ENCODE data around the gene TFPT.

The TFPT gene

DNA sequence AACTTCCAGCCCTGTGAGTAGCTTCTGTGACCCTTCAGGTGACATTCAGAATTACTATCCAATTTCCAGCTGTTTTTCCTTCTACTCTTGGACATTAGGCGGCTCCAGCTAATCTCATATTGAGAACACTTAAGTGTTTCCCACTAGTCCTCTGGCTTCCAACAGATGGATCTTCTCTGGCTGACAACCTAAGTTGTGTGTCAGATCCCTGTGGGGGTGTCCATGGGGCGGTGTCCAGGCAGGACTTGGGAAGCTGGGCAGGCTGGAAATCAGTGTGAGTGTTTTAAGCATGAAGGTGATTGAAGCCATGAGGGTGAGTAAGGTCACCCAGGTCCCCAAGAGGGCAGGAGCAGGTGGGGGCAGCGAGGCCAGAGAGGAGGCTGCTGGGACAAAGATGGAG lies 32.2 kb upstream of the TFPT start:
- DNase-seq = no peak

- no peak for DNase-seq
Measured at GRCh38 chr19:54145541-54146158, 30.2 kb upstream of the TFPT start.

DNA sequence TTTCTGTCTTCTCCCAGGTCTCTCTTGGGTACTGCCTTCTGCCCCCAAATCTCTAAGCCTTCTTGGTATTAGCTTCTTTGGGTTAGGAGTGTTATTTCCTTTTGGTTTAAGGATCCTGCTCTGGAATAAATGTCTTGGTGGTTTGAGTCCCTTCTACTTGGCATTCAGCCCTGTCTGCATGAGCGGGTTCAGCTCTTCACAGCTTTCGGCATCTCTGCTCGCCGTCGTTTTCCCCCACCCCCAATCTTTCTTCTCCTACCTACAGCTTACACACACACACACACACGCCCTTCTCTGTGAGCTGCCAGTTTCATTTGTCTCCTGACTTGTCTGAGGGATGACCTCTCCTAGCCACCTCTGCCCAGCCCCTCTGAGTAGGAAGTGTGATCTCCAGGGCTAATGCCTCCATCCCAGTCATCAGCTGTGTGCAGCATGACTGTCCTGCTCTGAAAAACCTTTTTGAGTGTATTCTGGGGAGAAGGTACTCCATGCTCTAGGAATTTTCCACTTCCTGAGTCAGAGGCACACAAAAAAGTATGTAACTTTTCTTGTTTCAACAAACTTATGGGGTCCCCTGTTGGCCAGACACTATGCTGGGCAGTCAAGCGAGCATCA lies 26.8 kb upstream of the TFPT start:
- no peak for DNase-seq

DNA sequence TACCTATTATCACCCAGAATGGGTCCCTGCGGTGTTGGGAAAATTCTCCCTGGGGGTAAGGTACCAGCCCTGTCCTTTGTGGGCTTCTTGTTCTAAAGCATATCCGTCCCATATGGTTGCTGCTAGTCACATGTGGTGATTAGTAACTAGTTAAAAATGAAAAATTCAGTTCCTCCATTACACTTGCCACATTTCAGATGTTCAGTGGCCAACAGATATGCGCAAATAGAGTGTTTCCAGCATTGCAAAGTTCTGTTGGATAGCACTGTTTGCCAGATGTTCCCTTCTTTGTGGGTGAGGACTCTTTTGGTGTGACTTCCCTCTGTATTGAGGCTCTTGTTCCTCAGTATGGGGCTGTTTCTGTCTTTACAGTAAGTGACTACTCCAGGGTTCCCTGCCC lies 25.9 kb upstream of the TFPT start:
- no peak for DNase-seq

GRCh38 chr19:54138489-54139256 lies 23.2 kb upstream of the TFPT start:
- no peak for DNase-seq

DNA sequence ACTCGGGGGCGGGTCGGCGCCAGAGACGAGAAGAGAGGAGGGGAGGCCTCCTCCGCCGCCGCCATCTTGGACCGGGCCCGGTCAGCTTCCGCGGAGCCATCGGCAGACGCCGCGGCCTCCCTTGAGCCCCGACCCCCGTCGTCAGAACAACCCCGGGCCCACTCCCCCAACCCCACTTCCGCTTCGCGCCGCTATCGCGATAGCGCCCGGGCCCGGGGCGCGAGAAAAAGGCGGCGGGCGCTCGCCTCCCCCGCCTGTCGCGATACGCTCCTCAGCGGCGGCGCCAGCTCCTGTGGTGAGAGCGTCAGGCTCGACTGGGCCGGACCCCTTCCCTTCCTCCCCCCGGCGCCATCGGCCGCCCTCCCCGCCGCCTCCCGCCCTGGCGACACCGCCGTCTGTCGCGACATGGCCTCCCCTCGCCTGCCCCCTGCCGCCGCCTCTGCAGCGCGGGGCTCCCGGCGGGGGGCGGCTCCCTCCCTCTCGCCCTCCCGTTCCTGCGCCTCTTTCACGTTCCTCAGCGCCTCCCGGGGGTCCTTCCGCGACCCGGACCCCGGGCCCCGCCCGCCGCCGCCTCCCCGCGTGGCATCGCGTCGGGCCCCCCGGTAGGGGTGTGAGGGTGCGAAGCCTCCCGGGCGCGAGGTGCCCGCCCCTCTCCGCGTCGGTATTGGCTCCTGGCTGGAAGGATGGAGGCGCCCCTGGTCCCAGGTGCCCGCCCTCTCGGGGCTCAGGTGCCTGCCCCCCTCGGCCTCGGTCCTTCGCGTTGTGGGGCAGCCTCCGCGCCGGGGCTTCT lies 22.4 kb upstream of the TFPT start, which contains the start of gene CNOT3:
CNOT3 (plus strand) TSS at position 64 of the 790 bp plus-strand sequence. CDS start 5,217 bp downstream, outside the sequence.
- DNase-seq = no peak

DNA sequence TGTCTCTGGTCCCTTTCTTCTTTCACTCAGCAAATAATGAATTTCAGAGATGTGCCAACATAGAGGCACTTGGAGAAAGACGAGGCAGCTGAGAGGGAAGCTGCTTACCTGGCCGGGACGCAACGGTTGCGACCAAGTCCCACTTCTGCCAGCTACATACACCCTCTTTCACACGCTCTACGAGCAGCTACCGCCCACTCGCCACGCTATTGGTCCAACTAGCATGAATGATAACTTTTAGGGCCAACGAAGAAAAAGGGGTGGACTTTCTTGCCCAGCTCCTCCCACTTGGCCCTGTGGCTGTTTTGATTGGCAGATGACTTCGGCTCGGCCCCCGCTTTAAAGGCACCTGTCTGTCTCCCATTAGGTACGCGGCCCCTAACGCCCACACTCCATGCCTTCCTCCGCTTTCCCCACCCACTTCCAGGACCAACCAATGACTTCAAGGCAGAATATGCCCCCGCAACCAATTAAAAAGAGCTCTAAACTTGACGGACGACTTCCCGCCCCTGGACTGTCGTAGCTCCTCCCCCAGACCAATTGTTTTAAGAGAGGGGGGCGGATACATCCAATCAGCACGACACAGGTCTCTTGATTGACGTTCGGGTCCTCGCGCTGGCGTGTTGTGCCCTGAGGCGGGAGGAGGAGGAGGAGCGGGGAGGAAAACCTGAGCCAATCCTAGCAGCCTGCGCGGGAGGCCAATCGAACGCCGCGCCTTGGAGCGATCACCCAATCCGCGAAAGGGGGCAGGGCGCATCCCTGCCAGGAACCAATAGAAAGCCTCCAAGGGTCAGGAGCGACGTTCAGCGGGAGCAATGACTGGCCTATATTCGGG lies 21.6 kb upstream of the TFPT start:
- DNase-seq = peak; percentile 100

DNA sequence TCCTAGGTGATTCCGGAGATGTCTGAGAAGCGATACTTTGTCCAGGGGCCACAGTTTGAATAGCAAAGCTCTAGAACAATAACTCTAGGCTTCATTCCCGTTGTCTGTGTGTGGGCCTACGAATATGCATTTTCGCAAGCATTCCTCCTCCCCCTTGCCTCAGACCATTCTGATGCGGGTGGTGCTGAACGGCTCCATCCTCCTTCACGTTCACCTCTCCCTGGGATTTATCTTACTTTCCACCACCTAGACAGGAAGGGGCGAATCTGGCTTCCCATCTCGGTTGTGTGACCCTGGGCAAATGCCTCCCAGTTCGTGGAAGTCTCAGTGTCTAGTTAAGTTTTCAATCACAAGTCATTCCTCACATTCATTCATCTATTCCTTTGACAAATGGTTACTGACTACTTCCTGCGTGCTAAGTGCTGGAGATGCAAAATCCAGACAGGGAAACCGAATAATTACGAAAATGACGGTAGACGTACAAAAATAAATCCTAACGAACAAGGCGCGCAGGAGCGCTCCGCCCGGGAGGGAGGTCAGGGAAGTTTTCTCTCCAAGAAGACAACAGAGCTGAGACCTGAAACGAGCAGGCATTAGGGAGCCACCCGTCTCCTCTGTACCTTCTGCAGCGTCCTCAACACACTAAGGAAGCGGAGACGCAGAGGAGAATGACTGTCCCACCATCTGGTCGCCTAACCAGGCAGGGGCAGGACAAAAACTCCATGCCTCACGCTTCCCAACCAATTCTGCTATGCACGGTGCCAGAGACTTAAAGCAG lies 20.8 kb upstream of the TFPT start:
- DNase-seq = no peak

DNA sequence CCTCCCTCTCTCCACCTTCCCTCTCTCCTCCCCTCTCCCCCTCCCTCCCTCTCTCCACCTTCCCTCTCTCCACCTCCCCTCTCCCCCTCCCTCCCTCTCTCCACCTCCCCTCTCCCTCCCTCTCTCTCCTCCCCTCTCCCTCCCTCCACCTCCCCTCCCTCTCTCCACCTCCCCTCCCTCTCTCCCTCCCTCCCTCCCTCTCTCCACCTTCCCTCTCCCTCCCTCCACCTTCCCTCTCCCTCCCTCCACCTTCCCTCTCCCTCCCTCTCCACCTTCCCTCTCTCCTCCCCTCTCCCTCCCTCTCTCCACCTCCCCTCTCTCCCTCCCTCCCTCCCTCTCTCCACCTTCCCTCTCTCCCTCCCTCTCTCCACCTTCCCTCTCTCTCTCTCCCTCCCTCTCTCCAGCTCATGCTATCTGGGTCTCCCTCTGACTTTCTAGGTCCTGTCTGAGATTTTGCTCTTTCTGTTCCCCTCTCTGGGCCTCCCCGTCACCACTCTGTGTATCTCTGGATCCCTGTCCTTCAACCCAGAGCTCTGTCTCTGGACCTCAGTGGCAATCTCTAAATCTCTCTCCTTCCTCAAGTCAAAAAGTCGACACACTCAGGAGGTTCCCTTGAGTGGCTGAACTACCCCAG lies 18.6 kb upstream of the TFPT start:
- no peak for DNase-seq

- DNase-seq = no peak
Measured at GRCh38 chr19:54133312-54133956, 18.0 kb upstream of the TFPT start.

GRCh38 chr19:54129617-54129996 lies 14.2 kb upstream of the TFPT start:
- DNase-seq = no peak

GRCh38 chr19:54128796-54129616 lies 13.5 kb upstream of the TFPT start:
- no peak for DNase-seq

DNA sequence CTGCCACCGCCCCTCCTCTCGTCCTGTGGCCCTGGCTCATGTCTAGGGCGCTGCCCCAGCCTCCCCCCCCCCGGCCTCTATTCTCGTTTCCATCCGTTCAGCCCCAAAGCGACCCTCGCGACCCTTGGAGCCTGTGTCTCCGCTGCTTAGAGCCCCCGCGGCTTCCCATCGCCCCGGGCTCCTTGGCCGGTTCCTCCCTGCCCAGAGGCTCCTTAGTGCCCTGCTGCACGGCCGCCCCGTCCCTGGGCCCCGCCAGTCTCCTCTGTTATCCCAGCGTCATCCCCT lies 12.9 kb upstream of the TFPT start:
- DNase-seq = no peak

- no peak for DNase-seq
Measured at GRCh38 chr19:54127688-54128440, 12.4 kb upstream of the TFPT start.

DNA sequence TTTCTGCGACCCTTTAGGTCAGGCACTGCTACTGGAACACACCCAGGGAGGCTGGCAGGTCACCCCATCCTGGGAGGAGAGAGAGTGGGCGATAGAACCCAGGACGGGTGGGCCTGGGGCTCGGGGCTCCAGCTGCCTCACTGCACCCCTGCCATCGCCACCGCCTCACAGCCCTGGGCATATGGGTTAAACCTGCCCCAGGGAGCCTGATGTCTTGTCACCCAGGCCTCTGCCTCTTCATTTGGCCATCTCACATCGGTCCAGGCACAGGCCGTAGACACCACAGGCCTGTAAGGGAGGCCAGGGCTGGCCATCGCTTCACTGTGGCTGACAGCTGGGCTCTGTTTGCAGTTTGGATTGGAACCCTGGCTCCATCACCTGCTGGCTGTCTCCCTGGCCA lies 10.3 kb upstream of the TFPT start:
- DNase-seq = no peak

DNA sequence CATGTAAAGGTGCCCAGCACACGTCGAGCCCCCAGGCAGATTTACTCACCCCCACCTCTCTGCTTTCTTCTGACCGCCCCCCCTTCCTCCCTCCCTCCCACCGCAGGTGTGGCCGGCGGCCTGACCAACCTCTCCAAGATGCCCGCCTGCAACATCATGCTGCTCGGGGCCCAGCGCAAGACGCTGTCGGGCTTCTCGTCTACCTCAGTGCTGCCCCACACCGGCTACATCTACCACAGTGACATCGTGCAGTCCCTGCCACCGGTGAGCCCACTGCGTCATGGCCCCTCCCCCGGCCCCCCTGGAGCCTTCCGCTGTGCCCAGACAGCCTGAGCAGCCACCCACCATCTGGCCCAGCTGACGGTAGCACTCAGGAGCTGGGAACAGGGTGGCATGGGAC lies 8.9 kb upstream of the TFPT start:
- no peak for DNase-seq

- no peak for DNase-seq
Measured at GRCh38 chr19:54123682-54124081, 8.2 kb upstream of the TFPT start.

DNA sequence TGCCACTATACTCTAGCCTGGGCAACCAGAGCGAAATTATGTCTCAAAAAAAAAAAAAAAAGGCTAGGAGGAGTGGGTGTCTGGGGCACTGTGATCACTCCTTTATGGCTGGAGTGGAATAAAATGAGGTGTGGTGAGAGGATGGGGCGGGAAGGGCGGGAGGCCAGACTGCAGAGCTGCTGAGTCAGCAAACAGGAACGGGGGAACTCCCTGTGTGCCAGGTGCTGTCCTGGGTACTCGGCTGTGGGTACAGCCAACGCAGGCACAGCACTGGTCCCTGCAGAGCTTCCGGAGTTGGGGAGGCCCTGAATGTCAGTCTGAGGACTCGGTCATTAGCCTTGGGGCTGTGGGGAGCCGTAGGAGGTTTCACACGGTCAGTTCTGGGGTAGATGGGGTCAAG lies 5.8 kb upstream of the TFPT start:
- no peak for DNase-seq
